C4-2B (cell line): ENCODE measurements around the gene FNDC3B.

Experiments used
- ZFX ChIP-seq: fragments of 450-650 bp; IDR thresholded peaks from 2 replicates; pipeline ENCODE4 v1.6.1; 2017
- TF ChIP-seq, protein P1 (sequence below): fragments of 450-650 bp; conservative IDR thresholded peaks from 2 replicates; pipeline ENCODE4 v1.5.1; 2017; ENCODE audit warnings: mild to moderate bottlenecking

DNA sequence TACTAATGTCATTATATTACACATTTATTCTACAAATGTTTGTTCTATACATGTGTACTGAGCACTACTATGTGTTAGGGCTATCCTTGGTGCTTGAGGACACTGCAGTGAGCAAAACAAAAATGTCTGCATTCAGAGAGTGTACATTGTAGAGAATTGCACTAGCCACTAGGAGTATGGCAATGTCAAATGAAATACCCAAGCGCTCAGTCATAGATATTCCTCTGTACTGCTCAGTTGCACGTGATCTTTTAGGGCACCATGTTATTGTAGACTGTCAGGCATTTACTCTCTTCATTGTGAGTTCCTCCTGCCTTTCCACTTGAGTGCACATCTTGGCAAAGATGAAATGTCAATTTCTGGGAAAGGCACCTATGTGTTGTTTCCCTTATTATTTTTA, 36.8 kb downstream of the FNDC3B start:
- TF ChIP-seq, protein P1, sequence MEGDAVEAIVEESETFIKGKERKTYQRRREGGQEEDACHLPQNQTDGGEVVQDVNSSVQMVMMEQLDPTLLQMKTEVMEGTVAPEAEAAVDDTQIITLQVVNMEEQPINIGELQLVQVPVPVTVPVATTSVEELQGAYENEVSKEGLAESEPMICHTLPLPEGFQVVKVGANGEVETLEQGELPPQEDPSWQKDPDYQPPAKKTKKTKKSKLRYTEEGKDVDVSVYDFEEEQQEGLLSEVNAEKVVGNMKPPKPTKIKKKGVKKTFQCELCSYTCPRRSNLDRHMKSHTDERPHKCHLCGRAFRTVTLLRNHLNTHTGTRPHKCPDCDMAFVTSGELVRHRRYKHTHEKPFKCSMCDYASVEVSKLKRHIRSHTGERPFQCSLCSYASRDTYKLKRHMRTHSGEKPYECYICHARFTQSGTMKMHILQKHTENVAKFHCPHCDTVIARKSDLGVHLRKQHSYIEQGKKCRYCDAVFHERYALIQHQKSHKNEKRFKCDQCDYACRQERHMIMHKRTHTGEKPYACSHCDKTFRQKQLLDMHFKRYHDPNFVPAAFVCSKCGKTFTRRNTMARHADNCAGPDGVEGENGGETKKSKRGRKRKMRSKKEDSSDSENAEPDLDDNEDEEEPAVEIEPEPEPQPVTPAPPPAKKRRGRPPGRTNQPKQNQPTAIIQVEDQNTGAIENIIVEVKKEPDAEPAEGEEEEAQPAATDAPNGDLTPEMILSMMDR = no peak
- no peak for TF ChIP-seq ZFX
